ENCODE measurements around the gene LARGE2. TPM values are rescaled to one million over a fixed set of nuclear protein-coding genes. Genes with fewer than 3 reads are reported as not detected.

Gene LARGE2
- total RNA-seq, 4 donors from 2014 or later: 0.55 to 1.3 (median 0.60) TPM; not detected in 1

DNA sequence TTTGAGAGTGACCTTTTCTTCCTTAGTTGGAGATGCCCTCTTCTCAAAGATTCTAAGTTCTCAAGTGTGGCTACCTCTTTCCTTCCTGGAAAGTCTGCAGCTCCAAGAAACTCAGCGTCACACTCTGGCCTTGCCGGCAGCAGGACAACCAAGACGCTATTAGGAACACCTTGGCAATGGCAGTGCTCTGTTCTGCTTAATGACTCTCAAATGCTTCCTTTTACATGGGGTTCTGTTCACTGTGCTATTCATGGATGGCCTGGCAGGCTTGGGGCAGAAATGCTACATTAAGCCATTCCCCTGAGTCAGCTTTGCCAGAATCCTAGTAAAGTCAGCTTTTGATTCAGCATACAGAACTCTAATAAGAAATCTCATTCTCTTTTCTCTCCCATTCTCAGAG is 25.9 kb downstream of the LARGE2 start:
- WGBS, 2 donors (ENCODE audit: low coverage in 1 of 2): 88% methylated on average over 3 of the region's 3 CpGs; no CpG with 5 or more reads in 1 of the 2 donors
- TF ChIP-seq, protein P1, sequence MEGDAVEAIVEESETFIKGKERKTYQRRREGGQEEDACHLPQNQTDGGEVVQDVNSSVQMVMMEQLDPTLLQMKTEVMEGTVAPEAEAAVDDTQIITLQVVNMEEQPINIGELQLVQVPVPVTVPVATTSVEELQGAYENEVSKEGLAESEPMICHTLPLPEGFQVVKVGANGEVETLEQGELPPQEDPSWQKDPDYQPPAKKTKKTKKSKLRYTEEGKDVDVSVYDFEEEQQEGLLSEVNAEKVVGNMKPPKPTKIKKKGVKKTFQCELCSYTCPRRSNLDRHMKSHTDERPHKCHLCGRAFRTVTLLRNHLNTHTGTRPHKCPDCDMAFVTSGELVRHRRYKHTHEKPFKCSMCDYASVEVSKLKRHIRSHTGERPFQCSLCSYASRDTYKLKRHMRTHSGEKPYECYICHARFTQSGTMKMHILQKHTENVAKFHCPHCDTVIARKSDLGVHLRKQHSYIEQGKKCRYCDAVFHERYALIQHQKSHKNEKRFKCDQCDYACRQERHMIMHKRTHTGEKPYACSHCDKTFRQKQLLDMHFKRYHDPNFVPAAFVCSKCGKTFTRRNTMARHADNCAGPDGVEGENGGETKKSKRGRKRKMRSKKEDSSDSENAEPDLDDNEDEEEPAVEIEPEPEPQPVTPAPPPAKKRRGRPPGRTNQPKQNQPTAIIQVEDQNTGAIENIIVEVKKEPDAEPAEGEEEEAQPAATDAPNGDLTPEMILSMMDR (IDR thresholded peaks at IDR 0.05): no peak
- no peak for TF ChIP-seq EP300 (IDR thresholded peaks at IDR 0.05; ENCODE audit: low read depth)
- TF ChIP-seq POLR2AphosphoS5 (IDR thresholded peaks at IDR 0.05): no peak
- no peak for TF ChIP-seq POLR2A (IDR thresholded peaks at IDR 0.05)
- in situ Hi-C loops (cut with MboI; ENCODE audit: low pct_ligation_motif_present in 1 of 4, low pct_unique_long_range_greater_than_20kb in 1 of 4, low sequenced_read_pairs in 3 of 4) (no loop called here), intact Hi-C loops (cut with DNase I; ENCODE audit: low total_unique reads) (no loop called here)
- no peak for DNase-seq
- Histone ChIP-seq H3K4me3 (no peak overlapping the region), H3K27me3 (no peaks in the 10 kb centered on the region), H3K36me3 (peaks cover 0 to 35% (median 8%) of the 10 kb centered on the region in 4 donors), H3K9me3 (no peaks in the 10 kb centered on the region), H3K27ac (no peak overlapping the region), H3K4me1 (no peaks in the 10 kb centered on the region)

DNA sequence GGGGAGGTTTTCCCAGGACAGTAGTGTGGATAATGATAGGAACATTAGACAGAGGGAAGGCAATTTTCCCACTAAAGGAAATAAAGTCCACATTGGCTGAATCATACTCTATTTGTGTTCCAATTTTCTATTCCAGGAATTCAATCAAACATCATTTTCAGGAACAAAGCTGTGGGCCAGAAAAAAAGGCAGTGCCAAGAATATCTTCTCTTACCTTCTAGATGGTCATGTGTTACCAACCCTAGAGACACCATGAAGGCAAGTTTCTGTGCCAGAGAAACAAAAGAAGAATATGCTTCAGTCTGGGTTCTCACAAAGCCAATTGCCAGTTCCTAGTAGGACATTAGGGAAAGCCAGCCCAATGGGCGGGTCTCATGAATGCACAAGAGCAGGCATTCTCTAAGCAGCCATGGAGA is 27.5 kb downstream of the LARGE2 start:
- Histone ChIP-seq H3K4me3 (no peak overlapping the region), H3K36me3 (peaks cover 0 to 33% (median 11%) of the 10 kb centered on the region in 4 donors), H3K27me3 (no peaks in the 10 kb centered on the region), H3K27ac (no peak overlapping the region), H3K9me3 (no peaks in the 10 kb centered on the region), H3K4me1 (no peaks in the 10 kb centered on the region)
- in situ Hi-C loops (cut with MboI; ENCODE audit: low pct_ligation_motif_present in 1 of 4, low pct_unique_long_range_greater_than_20kb in 1 of 4, low sequenced_read_pairs in 3 of 4) (no loop called here), intact Hi-C loops (cut with DNase I; ENCODE audit: low total_unique reads) (no loop called here)
- DNase-seq: no peak
- 84% methylated on average over 1 of the region's 1 CpG; no CpG with 5 or more reads in 1 of the 2 donors for WGBS, 2 donors (ENCODE audit: low coverage in 1 of 2)
- no peak for TF ChIP-seq POLR2A (IDR thresholded peaks at IDR 0.05)
- TF ChIP-seq POLR2AphosphoS5 (IDR thresholded peaks at IDR 0.05): no peak
- TF ChIP-seq EP300 (IDR thresholded peaks at IDR 0.05; ENCODE audit: low read depth): no peak
- TF ChIP-seq, protein P1 (IDR thresholded peaks at IDR 0.05): no peak

DNA sequence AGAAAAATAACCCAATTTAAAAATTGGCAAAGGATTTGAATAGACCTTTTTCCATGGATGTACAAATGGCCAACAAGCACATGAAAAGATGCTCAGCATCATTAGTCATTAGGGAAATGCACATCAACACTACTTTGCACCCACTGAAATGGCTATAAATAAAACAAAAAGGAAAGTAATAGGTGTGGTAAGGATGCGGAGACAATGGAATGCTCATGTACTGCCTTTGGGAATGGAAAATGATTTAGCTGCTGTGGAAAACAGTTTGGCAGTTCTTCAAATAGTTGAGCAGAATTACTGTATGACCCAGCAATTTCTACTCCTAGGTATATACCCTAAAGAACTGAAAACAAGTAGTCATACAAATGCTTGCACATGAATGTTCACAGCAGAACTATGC is 37.4 kb downstream of the LARGE2 start:
- H3K36me3 ChIP-seq: peaks cover 0 to 4% (median under 1%) of the 10 kb centered on the region in 4 donors
- in situ Hi-C loops (cut with MboI; ENCODE audit: low pct_ligation_motif_present in 1 of 4, low pct_unique_long_range_greater_than_20kb in 1 of 4, low sequenced_read_pairs in 3 of 4): no loop called here

DNA sequence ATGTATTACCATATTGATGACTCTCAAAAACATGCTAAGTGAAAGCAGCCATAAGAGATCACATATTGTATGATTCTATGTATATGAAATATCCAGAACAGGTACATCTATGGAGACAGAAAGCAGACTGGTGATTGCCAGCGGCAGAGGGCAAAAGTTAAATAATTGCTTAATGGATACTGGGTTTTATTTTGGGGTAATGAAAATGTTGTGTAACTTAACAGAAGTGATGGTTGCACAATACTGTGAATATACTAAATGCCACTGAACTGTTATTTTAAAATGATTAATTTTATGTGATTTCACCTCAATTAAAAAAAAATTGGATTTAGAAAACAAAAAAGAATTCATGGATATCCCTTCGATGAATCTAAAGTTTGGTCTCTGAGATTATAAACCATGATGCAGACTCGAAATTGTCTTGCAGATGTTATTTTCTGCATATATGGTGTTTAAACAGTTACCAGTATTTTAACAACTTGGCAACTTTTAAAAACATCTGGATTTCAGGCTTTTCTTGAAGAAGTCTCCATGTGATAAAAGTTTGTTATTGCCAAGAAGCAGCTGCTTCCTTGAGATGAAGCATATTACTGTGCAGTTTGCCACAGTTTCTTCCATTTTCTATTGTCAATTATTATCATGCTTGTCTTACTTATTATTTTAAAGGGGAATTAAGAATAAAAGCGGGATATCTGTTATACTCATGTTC is 38.1 kb downstream of the LARGE2 start:
- WGBS, 2 donors (ENCODE audit: low coverage in 1 of 2): 68 to 79% methylated on average over 4 of the region's 4 CpGs
- H3K27me3 ChIP-seq: no peaks in the 10 kb centered on the region
- TF ChIP-seq, protein P1 (IDR thresholded peaks at IDR 0.05): no peak
- TF ChIP-seq POLR2A (IDR thresholded peaks at IDR 0.05): no peak
- no peak for TF ChIP-seq EP300 (IDR thresholded peaks at IDR 0.05; ENCODE audit: low read depth)
- TF ChIP-seq POLR2AphosphoS5 (IDR thresholded peaks at IDR 0.05): no peak
- intact Hi-C loops (cut with DNase I; ENCODE audit: low total_unique reads) (no loop called here), in situ Hi-C loops (cut with MboI; ENCODE audit: low pct_ligation_motif_present in 1 of 4, low pct_unique_long_range_greater_than_20kb in 1 of 4, low sequenced_read_pairs in 3 of 4) (no loop called here)
- H3K36me3 ChIP-seq: peaks cover 0 to 1% (median 0%) of the 10 kb centered on the region in 4 donors
- no peaks in the 10 kb centered on the region for H3K4me1 ChIP-seq
- H3K9me3 ChIP-seq: no peaks in the 10 kb centered on the region
- no peak for DNase-seq
- peak overlapping the region in 1 of 4 donors; percentile 10 for H3K27ac ChIP-seq
- no peak overlapping the region for H3K4me3 ChIP-seq

More for the DNA sequence above, 37.4 kb downstream of the LARGE2 start:
- DNase-seq: no peak
- no peaks in the 10 kb centered on the region for H3K9me3 ChIP-seq
- H3K4me1 ChIP-seq: no peaks in the 10 kb centered on the region
- H3K27me3 ChIP-seq: no peaks in the 10 kb centered on the region
- intact Hi-C loops (cut with DNase I; ENCODE audit: low total_unique reads): loop anchor here (5.0 kb wide), 1 partner anchor 257 kb away; no protein-coding TSS in a partner anchor
- no peak overlapping the region for H3K27ac ChIP-seq
- no peak overlapping the region for H3K4me3 ChIP-seq
- TF ChIP-seq, protein P1 (IDR thresholded peaks at IDR 0.05): no peak
- TF ChIP-seq EP300 (IDR thresholded peaks at IDR 0.05; ENCODE audit: low read depth): no peak
- TF ChIP-seq POLR2A (IDR thresholded peaks at IDR 0.05): no peak
- no peak for TF ChIP-seq POLR2AphosphoS5 (IDR thresholded peaks at IDR 0.05)
- WGBS, 2 donors (ENCODE audit: low coverage in 1 of 2): 96 to 100% methylated on average over 1 of the region's 1 CpG

All from transverse colon (tissue), 4 donors.